K562 (cell line): ENCODE results near the gene KRTAP5-4. TPM values are rescaled to one million over a fixed set of nuclear protein-coding genes. Genes with fewer than 3 reads are reported as not detected.
"Not testable (repeated sequence)": the region's sequence is repeated elsewhere in the genome, so short reads cannot be mapped to it uniquely, and the experiment has no call there.

Experiments
- ATAC-seq: fragments of 200-7000 bp; cut with Tn5 transposase; 3 replicates; pipeline ENCODE4 v1.9.1; 2020; ENCODE audit warnings: moderate library complexity
- BruUV-seq: library from RNA; stranded (reverse); fragments of 400-500 nt; replicated peaks from 2 replicates; lab custom pipeline; 2021; lab: Mats Ljungman, UMichigan
- CTCF ChIA-PET: fragments of 300-600 bp; formaldehyde crosslinking; extraction: SDS; loops from one replicate; lab custom pipeline; 2021; ENCODE audit warnings: low intra/inter-chr PET ratio; lab: Yijun Ruan, JAX
- POLR2A ChIA-PET: fragments of 300-600, 350-650 bp; sonication (Branson Sonifier 250); formaldehyde crosslinking; extraction: SDS; loops from one replicate; lab custom pipeline; 2021; ENCODE audit warnings: antibody characterized with exemption, inconsistent platforms; lab: Yijun Ruan, JAX
- DNase-seq, 4 experiments: peaks; one replicate each; pipeline versions ENCODE4 v3.0.0 to v3.0.0-alpha.2; 2011 to 2018; ENCODE audit warnings: low spot score in 3 of 4, mixed read lengths in 3 of 4; ENCODE audit errors: extremely low read depth in 1 of 4
- FAIRE-seq: peaks from 2 replicates; lab custom pipeline; 2011; peaks lifted over from hg19 to GRCh38; lab: Jason Lieb, UNC
- H2AFZ ChIP-seq: 2 replicates; pipeline ENCODE4 v1.6.0; 2011; ENCODE audit warnings: low read depth, low read length, control low read depth, inconsistent platforms
- H3K27ac ChIP-seq: fragments of 200-600 bp; 3 replicates; pipeline ENCODE4 v1.8.0; 2011; ENCODE audit warnings: low read depth, mild to moderate bottlenecking, control low read depth, inconsistent platforms, low read length, moderate library complexity, mixed read lengths; ENCODE audit errors: extremely low read depth
- H3K27me3 ChIP-seq, 2 experiments: fragments of 300-600 bp in 1 of 2; 2 replicates in 1 of 2; 3 replicates in 1 of 2; pipeline versions ENCODE4 v1.6.0 to v1.8.0; 2011; ENCODE audit warnings: inconsistent platforms in 2 of 2, low read length in 2 of 2, mild to moderate bottlenecking in 1 of 2, mixed read lengths in 1 of 2, moderate library complexity in 1 of 2; ENCODE audit not compliant: control insufficient read depth in 2 of 2, insufficient read depth in 2 of 2
- H3K36me3 ChIP-seq: fragments of 300-600 bp; 3 replicates; pipeline ENCODE4 v1.8.0; 2011; ENCODE audit warnings: mild to moderate bottlenecking, low read length, inconsistent platforms; ENCODE audit not compliant: control insufficient read depth, insufficient read depth
- H3K4me1 ChIP-seq, 2 experiments: fragments of 200-600 bp in 1 of 2; replicated peaks in 1 of 2; 2 replicates in 1 of 2; 3 replicates in 1 of 2; pipeline versions ENCODE4 v1.5.1 to v1.8.0; 2011; ENCODE audit warnings: inconsistent platforms in 2 of 2, low read length in 2 of 2, mild to moderate bottlenecking in 1 of 2, mixed read lengths in 1 of 2, moderate library complexity in 1 of 2; ENCODE audit not compliant: control insufficient read depth in 2 of 2, insufficient read depth in 2 of 2
- H3K4me2 ChIP-seq: 2 replicates; pipeline ENCODE4 v1.6.1; 2011; ENCODE audit warnings: low read length, control low read depth, inconsistent platforms, mixed read lengths; ENCODE audit not compliant: insufficient read depth
- H3K4me3 ChIP-seq: fragments of 200-600 bp; sonication (generic), shearing (Covaris generic); 2 replicates; pipeline ENCODE4 v1.5.1; 2016; ENCODE audit warnings: control low read depth, inconsistent platforms
- H3K79me2 ChIP-seq: fragments of 200-600 bp; 3 replicates; pipeline ENCODE4 v1.8.0; 2011; ENCODE audit warnings: low read length, inconsistent platforms; ENCODE audit not compliant: control insufficient read depth, insufficient read depth
- H3K9ac ChIP-seq, 2 experiments: 2 replicates each; pipeline versions ENCODE4 v1.6.0 to v1.6.1; 2011; ENCODE audit warnings: low read depth in 2 of 2, low read length in 2 of 2, control low read depth in 1 of 2, inconsistent platforms in 1 of 2, mild to moderate bottlenecking in 1 of 2, mixed read lengths in 1 of 2; ENCODE audit not compliant: insufficient read depth in 1 of 2
- H3K9me1 ChIP-seq: one replicate; pipeline ENCODE4 v1.6.0; 2011; ENCODE audit warnings: inconsistent platforms, mild to moderate bottlenecking, low read length, moderate library complexity; ENCODE audit not compliant: control insufficient read depth, insufficient read depth
- H3K9me3 ChIP-seq: replicated peaks from 2 replicates; pipeline ENCODE4 v1.5.1; 2011; ENCODE audit warnings: low read depth, low read length, inconsistent platforms; ENCODE audit not compliant: control insufficient read depth, insufficient read depth
- H4K20me1 ChIP-seq: replicated peaks from 2 replicates; pipeline ENCODE4 v1.6.1; 2011; ENCODE audit warnings: low read length, inconsistent platforms, mixed read lengths; ENCODE audit not compliant: control insufficient read depth, insufficient read depth
- DPF2 ChIP-seq: fragments of 450-650 bp; IDR thresholded peaks from 2 replicates; pipeline ENCODE4 v1.6.1; 2016
- FOSL1 ChIP-seq: fragments of 200-800 bp; sonication (Bioruptor generic); conservative IDR thresholded peaks from 2 replicates; pipeline ENCODE4 v1.6.1; 2016; ENCODE audit warnings: missing genetic modification characterization, missing compliant biosample characterization
- PREB ChIP-seq: sonication (generic); formaldehyde crosslinking; IDR thresholded peaks from 2 replicates; pipeline ENCODE4 v1.8.1; 2023; ENCODE audit warnings: mild to moderate bottlenecking, missing genetic modification reagents
- RUNX1 ChIP-seq: sonication (generic); IDR thresholded peaks from 2 replicates; pipeline ENCODE4 v1.6.1; 2016; ENCODE audit warnings: antibody characterized with exemption, low read depth
- SP2 ChIP-seq: IDR thresholded peaks from 2 replicates; pipeline ENCODE4 v1.6.1; 2011; ENCODE audit warnings: mild to moderate bottlenecking, low read depth, low read length, moderate library complexity; ENCODE audit not compliant: poor library complexity, severe bottlenecking; ENCODE audit errors: extremely low read depth
- ZNF507 ChIP-seq: conservative IDR thresholded peaks from 2 replicates; pipeline ENCODE4 v1.6.1; 2017; ENCODE audit warnings: missing genetic modification characterization, missing compliant biosample characterization
- ZNF707 ChIP-seq: fragments of 250-450 bp; sonication (Bioruptor Pico); conservative IDR thresholded peaks from 2 replicates; pipeline ENCODE4 v1.8.0; 2022; ENCODE audit warnings: inconsistent platforms, mild to moderate bottlenecking, moderate library complexity
- WGBS: fragments of 100-300 bp; shearing (Covaris generic); methylation state at CpG from one replicate; pipeline ENCODE4 v1.1.6; 2016; ENCODE audit warnings: low coverage, mixed read lengths; ENCODE audit not compliant: insufficient coverage; ENCODE audit errors: missing lambda C conversion rate; 5-methylcytosine and 5-hydroxymethylcytosine counted together
- in situ Hi-C: fragments of 300-500 bp; cut with MboI; formaldehyde crosslinking; loops from 4 replicates; pipeline ENCODE4 v1.15.0; 2018; ENCODE audit warnings: inconsistent platforms, mixed read lengths
- intact Hi-C: fragments of 100-400 bp; cut with micrococcal nuclease; formaldehyde crosslinking; loops from 2 replicates; pipeline ENCODE4 v1.14.2; 2022
- polyA plus RNA-seq, 8 experiments: library from polyadenylated mRNA; depleted of rRNA in 4 of 8; stranded (reverse) in 5 of 8; unstranded in 3 of 8; fragments of >200 nt; fragmentation: Nextera tagmentation in 2 of 8; fragmentation: Illumina TruSeq in 1 of 8; extraction: Ambion mirVana in 2 of 8; extraction: Trizol in 1 of 8; gene quantifications; 2 replicates each; pipeline versions ENCODE4 v1.2.1 to v1.2.3, GENCODE V29; 2011 to 2014; ENCODE audit warnings: inconsistent platforms in 1 of 8, missing spikeins in 1 of 8
- total RNA-seq, 7 experiments: library from RNA; depleted of rRNA in 6 of 7; stranded (reverse); fragments of >200 nt in 6 of 7; fragmentation: Illumina TruSeq in 2 of 7; extraction: Trizol in 2 of 7; gene quantifications; 2 replicates each; pipeline versions ENCODE4 v1.2.1 to v1.2.3, GENCODE V29; 2011 to 2021; ENCODE audit warnings: low replicate concordance in 1 of 7
- TF ChIP-seq, protein P1 (sequence below): fragments of 450-650 bp; formaldehyde crosslinking; IDR thresholded peaks from 2 replicates; pipeline ENCODE4 v1.4.0; 2020; ENCODE audit warnings: mild to moderate bottlenecking, moderate library complexity
- TF ChIP-seq, protein P2 (sequence below): fragments of 450-650 bp; IDR thresholded peaks from one replicate; pipeline ENCODE4 v1.6.1; 2018; ENCODE audit warnings: mild to moderate bottlenecking, moderate library complexity; ENCODE audit not compliant: partially characterized antibody

The KRTAP5-4 gene
- total and polyA plus RNA-seq, 9 of the 15 experiments (the other 6 are each of a cell fraction or from before 2014, with no cell fraction given): not detected

- TF ChIP-seq, protein P1, sequence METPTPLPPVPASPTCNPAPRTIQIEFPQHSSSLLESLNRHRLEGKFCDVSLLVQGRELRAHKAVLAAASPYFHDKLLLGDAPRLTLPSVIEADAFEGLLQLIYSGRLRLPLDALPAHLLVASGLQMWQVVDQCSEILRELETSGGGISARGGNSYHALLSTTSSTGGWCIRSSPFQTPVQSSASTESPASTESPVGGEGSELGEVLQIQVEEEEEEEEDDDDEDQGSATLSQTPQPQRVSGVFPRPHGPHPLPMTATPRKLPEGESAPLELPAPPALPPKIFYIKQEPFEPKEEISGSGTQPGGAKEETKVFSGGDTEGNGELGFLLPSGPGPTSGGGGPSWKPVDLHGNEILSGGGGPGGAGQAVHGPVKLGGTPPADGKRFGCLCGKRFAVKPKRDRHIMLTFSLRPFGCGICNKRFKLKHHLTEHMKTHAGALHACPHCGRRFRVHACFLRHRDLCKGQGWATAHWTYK (CRISPR knock-in tag): no peak
Observed at GRCh38 chr11:1600626-1601025, 21.3 kb downstream of the KRTAP5-4 start (continued).

GRCh38 chr11:1598816-1599215 lies 23.1 kb downstream of the KRTAP5-4 start:
- intact Hi-C loops: no loop called here
- POLR2A ChIA-PET: no interaction called here

DNA sequence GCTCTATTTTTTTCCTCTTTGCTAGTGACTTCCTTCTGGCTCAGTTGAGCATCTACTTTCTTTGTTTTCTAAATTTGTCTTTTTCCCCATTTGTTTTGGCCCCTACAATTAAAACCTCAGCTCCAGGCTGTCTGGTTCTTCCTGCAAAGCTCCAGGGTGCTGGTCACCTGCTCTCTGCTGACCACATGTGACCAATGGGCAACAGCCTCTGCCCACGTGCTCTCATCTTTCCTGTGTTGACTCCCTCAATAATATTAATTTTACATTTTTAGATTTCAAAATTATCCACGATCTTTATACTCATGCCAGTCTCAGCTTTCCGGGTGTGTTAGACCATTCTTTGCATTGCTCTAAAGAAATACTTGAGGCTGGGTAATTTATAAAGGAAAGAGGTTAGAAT lies 23.5 kb downstream of the KRTAP5-4 start:
- WGBS: 0% methylated on average over 3 of the region's 3 CpGs
- H3K27me3 ChIP-seq: peaks cover 7 to 23% of the 10 kb centered on the region in 2 experiments; a peak in 3 of 5 replicates
- H3K79me2 ChIP-seq, POLR2A ChIA-PET, H4K20me1 ChIP-seq, in situ Hi-C loops, H3K9me1 ChIP-seq, FAIRE-seq, H3K4me3 ChIP-seq, H3K27ac ChIP-seq, BruUV-seq, H3K36me3 ChIP-seq, ATAC-seq, H2AFZ ChIP-seq, H3K9ac ChIP-seq, CTCF ChIA-PET, H3K4me2 ChIP-seq, intact Hi-C loops, H3K4me1 ChIP-seq, DNase-seq, H3K9me3 ChIP-seq: not testable (repeated sequence)

More at GRCh38 chr11:1598816-1599215, 23.1 kb downstream of the KRTAP5-4 start:
- Histone ChIP-seq H4K20me1 (peaks cover 4% of the 10 kb centered on the region; the same call in 1 of the 2 replicates), H3K9me3 (no peaks in the 10 kb centered on the region), H3K4me3 (no peak overlapping the region), H3K4me2 (no peak overlapping the region), H3K27me3 (peaks cover 7 to 27% of the 10 kb centered on the region in 2 experiments; a peak in 3 of 5 replicates), H3K36me3 (no peaks in the 10 kb centered on the region), H3K9me1 (no peaks in the 10 kb centered on the region), H3K79me2 (no peaks in the 10 kb centered on the region), H3K9ac (no peak overlapping the region), H3K27ac (no peak overlapping the region), H2AFZ (no peak overlapping the region), H3K4me1 (no peaks in the 10 kb centered on the region)
- no TSS peak for BruUV-seq
- FAIRE-seq: no peak
- TF ChIP-seq, protein P2, sequence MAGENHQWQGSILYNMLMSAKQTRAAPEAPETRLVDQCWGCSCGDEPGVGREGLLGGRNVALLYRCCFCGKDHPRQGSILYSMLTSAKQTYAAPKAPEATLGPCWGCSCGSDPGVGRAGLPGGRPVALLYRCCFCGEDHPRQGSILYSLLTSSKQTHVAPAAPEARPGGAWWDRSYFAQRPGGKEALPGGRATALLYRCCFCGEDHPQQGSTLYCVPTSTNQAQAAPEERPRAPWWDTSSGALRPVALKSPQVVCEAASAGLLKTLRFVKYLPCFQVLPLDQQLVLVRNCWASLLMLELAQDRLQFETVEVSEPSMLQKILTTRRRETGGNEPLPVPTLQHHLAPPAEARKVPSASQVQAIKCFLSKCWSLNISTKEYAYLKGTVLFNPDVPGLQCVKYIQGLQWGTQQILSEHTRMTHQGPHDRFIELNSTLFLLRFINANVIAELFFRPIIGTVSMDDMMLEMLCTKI: no peak
- TF ChIP-seq RUNX1 (no peak), SP2 (no peak), PREB (CRISPR knock-in tag) (no peak), FOSL1 (no peak), ZNF507 (no peak), ZNF707 (CRISPR knock-in tag) (no peak), DPF2 (no peak)
- CTCF ChIA-PET: no interaction called here
- in situ Hi-C loops: no loop called here
- WGBS: 0% methylated on average over 6 of the region's 6 CpGs
- no peak for DNase-seq
- ATAC-seq: no peak
